ENCODE data around the gene AEBP1. TPM values are rescaled to one million over a fixed set of nuclear protein-coding genes. Genes with fewer than 3 reads are reported as not detected.

AEBP1 gene
- polyA plus RNA-seq, 4 donors: 64.8 to 169 (median 78.0) TPM

Other genes starting within 250 kb of the AEBP1 start
- gene MRPS24, start 234.8 kb upstream of the AEBP1 start, polyA plus RNA-seq (ENCODE audit: insufficient read length in 4 of 4): 10 to 100 TPM; 54.0 to 97.7 (median 71.3) TPM
- 10 to 100 TPM; 28.7 to 39.6 (median 30.6) TPM for gene URGCP, start 197.7 kb upstream of the AEBP1 start, polyA plus RNA-seq (ENCODE audit: insufficient read length in 4 of 4)
- gene UBE2D4, start 177.9 kb upstream of the AEBP1 start, polyA plus RNA-seq (ENCODE audit: insufficient read length in 4 of 4): 10 to 100 TPM; 18.7 to 26.8 (median 21.3) TPM
- 1 to 10 TPM in 2 of 4 donors, under 1 TPM in 2; 0.60 to 1.2 (median 0.98) TPM for gene SPDYE1, start 106.4 kb upstream of the AEBP1 start, polyA plus RNA-seq (ENCODE audit: insufficient read length in 4 of 4)
- 10 to 100 TPM; 58.3 to 78.7 (median 64.2) TPM for gene DBNL, start 59.6 kb upstream of the AEBP1 start, polyA plus RNA-seq (ENCODE audit: insufficient read length in 4 of 4)
- gene PGAM2, start 38.8 kb upstream of the AEBP1 start, polyA plus RNA-seq (ENCODE audit: insufficient read length in 4 of 4): 1 to 10 TPM in 3 of 4 donors, under 1 TPM in 1; 0.26 to 2.8 (median 1.6) TPM
- gene POLM, start 21.8 kb upstream of the AEBP1 start, polyA plus RNA-seq (ENCODE audit: insufficient read length in 4 of 4): 10 to 100 TPM; 10.9 to 33.8 (median 19.7) TPM
- gene POLD2, start 19.2 kb downstream of the AEBP1 start, polyA plus RNA-seq (ENCODE audit: insufficient read length in 4 of 4): 100 to 1,000 TPM in 3 of 4 donors, 10 to 100 TPM in 1; 96.7 to 117 (median 113) TPM
- gene MYL7, start 37.0 kb downstream of the AEBP1 start, polyA plus RNA-seq (ENCODE audit: insufficient read length in 4 of 4): 1 to 10 TPM in 1 of 4 donors, under 1 TPM in 2, not detected in 1; 0.29 to 1.2 (median 0.45) TPM
- 1 to 10 TPM; 2.4 to 3.8 (median 2.7) TPM for gene GCK, start 85.1 kb downstream of the AEBP1 start, polyA plus RNA-seq (ENCODE audit: insufficient read length in 4 of 4)
- 10 to 100 TPM; 67.7 to 82.2 (median 80.8) TPM for gene YKT6, start 96.6 kb downstream of the AEBP1 start, polyA plus RNA-seq (ENCODE audit: insufficient read length in 4 of 4)
- gene CAMK2B, start 221.2 kb downstream of the AEBP1 start, polyA plus RNA-seq (ENCODE audit: insufficient read length in 4 of 4): 1 to 10 TPM; 1.6 to 3.2 (median 2.9) TPM

Data from left renal pelvis (tissue), 4 donors.